GM12892 (cell line): ENCODE data around the gene ATG4D.

Source experiments
- DNase-seq: peaks from one replicate; pipeline ENCODE4 v3.0.0; 2011; ENCODE audit not compliant: insufficient read length
- FAIRE-seq: peaks from 2 replicates; lab custom pipeline; 2011; peaks lifted over from hg19 to GRCh38; lab: Jason Lieb, UNC
- POLR2A ChIP-seq: IDR thresholded peaks from 2 replicates; pipeline ENCODE4 v1.6.1; 2011; ENCODE audit warnings: low read depth, low read length, control low read depth
- POLR2AphosphoS5 ChIP-seq: IDR thresholded peaks from 2 replicates; pipeline ENCODE4 v1.6.1; 2011; ENCODE audit warnings: low read depth, low read length, control low read depth
- TAF1 ChIP-seq: IDR thresholded peaks from 2 replicates; pipeline ENCODE4 v1.6.1; 2011; ENCODE audit warnings: low read depth, mild to moderate bottlenecking, control low read depth, low read length, borderline replicate concordance

Gene ATG4D

DNA sequence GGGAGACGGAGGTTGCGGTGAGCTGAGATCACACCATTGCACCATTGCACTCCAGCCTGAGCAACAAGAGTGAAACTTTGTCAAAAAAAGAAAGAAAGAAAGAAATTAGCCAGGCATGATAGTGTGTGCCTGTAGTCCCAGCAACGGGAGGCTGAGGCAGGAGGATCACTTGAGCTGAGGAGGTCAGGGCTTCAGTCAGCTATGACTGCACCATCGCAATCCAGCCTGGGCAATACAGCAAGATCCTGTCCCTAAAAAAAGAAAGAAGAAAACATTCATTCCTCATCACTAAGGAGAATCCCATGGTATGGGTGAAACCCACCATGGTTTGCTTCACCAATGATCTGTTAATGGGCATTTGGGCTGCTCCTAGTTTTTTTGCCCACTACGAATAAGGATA lies 56.4 kb downstream of the ATG4D start:
- FAIRE-seq (no peak), DNase-seq (no peak)
- TF ChIP-seq TAF1, result no peak
- no peak for TF ChIP-seq POLR2A
- no peak for TF ChIP-seq POLR2AphosphoS5

DNA sequence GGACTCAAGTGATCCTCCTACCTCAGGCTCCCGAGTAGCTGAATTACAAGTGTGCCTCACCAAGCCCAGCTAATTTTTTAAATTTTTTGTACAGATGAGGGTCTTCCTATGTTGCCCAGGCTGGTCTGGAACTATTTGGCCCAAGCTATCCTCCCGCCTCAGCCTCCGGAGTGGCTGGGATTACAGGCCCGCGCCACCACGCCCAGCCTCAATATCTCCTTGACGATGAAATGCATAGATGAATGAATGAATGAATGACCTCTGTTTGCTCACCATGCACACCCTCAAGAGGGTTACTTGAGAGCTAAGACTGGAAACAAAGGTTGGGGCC lies 58.3 kb downstream of the ATG4D start:
- FAIRE-seq, result peak; percentile 64
- DNase-seq, result no peak
- TF ChIP-seq POLR2AphosphoS5, result no peak
- TF ChIP-seq POLR2A, result no peak
- no peak for TF ChIP-seq TAF1

DNA sequence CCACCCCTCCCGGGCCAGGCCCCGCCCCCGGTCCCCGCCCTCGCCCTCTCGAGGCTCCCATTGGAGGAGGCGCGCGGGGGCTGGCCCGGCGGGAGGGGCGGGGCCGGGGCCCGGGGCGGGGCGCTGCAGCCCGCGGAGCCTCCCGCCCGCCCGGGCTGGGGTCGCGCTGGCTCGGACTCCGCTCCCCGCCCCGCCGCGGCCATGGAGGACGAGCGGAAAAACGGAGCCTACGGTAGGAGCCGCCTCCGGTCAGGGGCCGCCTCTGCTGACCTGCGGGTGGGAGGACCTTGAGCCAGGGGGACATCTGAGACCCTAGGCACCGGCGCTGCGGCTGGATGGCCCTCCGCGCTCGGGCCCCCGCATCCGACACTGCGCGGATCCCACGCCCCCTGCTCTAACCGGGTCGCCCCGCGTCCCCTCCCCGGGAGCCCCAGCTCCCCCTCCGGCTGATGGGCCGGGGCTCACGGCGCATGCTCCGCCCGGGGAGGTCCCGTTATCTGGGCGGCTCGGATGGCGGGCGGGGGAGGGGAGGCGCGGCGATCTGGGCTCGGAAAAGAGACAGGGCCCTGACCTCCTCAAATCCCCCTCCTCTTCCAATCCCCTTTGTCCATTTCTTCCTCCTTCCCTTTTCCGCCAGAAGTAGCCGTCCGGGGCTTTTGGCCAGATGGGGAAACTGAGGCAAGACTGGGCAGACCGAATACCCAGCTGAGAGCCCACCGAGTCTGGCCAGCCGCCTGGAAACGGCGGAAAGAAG lies 58.8 kb downstream of the ATG4D start:
- DNase-seq, result peak; percentile 94
- no peak for TF ChIP-seq POLR2A
- TF ChIP-seq TAF1, result 0 out of 2 replicates have a peak, but pooled peaks have one; percentile 21
- TF ChIP-seq POLR2AphosphoS5, result 0 out of 2 replicates have a peak, but pooled peaks have one; percentile 23
- peak; percentile 50 for FAIRE-seq
